DMS 273 treated with DMSO at 0.1 percent for 48 hours (cell line): ENCODE data around the gene ZNRD2.

ENCODE experiments used
- DNase-seq: peaks from one replicate; lab custom pipeline; 2025; lab: John Stamatoyannopoulos, UW

Gene ZNRD2

GRCh38 chr11:65573391-65574079 lies 3.3 kb downstream of the ZNRD2 start:
- no peak for DNase-seq

DNA sequence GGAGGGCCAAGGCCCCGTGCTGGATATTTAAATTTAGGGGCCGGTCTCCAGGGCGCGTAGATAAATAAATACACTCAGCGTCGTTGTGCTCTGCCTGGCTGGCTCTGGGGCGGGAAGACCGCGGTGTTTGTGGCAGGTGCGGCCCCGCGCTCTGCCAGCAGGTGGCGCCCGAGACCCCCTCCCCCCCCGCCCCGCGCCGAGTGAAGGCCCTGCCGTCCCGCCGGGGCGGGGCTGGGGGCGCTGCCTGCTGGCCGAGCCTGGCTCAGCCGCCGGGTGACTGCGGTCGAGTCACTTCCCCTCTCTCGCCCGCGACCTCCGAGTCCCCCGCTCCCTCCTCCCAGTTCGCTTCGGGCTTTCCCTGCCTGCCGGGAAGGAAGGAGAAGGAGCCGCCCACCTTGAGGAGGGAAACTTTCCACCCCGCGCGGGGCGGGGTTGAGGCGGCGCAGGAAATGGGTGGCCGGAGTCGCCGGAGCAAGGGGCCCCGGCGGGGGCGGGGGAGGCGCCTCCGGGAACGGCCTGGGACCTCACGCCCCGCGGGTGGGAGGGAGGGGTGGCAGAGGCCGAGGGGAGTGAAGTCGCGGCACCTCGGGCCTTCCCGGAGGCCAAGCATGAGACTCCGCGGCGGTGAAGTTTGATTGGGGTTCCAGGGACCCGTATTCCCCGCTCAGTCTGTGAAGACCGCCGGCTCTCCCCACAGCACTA lies 4.0 kb downstream of the ZNRD2 start:
- no peak for DNase-seq

GRCh38 chr11:65574811-65575567 lies 4.7 kb downstream of the ZNRD2 start:
- no peak for DNase-seq

- DNase-seq, result no peak
Measured at GRCh38 chr11:65575568-65576231, 5.4 kb downstream of the ZNRD2 start, which contains the start of gene EHBP1L1. EHBP1L1 (plus strand) TSS chr11:65576053; CDS start chr11:65576303, 250 bp downstream.

DNA sequence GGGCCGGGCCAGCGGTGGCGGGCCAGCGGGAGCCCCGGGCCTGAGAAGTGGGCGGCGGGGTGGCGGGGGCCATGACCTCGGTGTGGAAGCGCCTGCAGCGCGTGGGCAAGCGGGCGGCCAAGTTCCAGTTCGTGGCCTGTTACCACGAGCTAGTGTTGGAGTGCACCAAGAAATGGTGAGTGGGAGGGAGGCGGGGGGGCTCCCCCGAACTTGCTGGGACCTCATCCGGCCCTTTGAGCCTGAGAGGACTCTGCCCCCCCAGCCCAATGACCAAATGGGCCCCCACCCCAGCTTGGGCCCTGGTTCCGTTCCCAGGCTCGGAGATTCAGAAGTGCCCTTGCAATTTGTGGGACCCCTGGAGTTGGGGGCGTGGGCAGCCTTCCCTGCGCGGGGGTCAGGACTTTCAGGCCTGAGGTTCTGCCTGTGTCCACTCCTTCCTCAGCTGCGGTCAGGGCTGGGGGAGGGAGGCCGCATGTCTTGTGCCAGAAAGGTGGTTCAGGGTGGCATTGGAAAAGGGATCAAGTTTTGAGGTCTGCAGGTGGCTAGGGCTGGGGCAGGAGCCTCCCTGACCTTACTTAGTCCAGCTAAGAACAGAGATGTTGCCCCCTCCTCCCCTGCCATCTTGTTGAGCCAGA lies 6.1 kb downstream of the ZNRD2 start:
- no peak for DNase-seq

DNA sequence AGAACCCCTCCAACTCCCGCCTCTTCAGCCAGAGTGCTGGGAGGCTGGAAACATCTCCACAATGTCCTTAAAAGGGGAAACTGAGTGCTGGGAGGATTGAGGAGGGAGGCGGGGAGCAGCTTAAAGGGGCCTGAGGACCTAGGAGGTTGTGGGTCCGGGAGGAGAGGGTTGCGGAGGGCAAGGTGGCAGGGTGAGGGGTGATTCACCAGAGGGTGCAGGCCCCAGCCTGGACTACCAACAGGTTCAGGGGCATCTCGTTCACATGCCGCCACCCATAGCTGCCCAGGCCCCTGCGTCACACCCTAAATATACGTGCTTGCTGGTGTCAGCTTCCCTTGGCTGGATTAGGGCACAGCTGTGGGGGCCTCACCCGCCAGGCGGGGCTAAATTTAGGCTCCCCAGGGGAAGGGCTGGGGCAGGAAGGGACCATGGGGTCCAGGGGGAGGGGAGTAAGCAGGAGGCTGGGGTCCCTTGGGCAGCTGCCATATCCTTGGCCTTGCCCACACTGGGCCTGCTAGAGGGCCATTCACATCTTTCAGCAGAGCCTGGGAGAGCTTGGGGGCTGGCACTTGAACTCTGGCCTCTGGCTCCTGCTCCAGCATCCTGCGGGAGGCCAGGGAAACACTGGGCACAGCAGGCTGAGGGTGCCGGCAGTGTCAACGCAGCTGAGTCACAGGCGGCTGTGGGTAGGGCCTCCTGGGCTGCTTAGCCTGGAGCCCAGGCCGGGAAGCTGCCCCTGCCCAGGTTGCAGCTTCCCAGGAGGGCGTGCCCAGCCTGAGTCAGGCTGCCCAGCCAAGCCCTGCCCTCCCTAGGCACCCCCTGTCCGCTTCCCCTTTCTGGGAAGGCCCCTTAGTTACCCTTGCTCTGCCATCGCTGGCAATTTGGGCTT lies 6.8 kb downstream of the ZNRD2 start:
- no peak for DNase-seq

DNA sequence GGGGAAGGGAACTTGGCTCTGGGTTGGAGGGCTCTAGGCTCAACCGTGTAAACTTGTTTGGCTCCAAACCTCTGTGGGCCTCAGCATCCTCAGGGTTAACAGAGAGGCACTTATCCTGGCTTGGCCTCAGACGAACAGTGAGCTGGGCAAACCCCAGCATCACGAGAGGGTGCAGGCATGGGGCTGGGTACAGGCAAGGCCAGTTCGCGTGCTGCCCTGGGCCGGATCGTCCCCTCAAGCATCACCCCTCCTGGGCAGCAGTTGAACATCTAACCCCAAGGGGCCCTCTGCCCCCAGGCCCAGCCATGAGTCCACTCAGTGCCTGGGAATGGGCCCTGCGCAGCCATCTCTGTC lies 7.5 kb downstream of the ZNRD2 start:
- DNase-seq, result no peak

DNA sequence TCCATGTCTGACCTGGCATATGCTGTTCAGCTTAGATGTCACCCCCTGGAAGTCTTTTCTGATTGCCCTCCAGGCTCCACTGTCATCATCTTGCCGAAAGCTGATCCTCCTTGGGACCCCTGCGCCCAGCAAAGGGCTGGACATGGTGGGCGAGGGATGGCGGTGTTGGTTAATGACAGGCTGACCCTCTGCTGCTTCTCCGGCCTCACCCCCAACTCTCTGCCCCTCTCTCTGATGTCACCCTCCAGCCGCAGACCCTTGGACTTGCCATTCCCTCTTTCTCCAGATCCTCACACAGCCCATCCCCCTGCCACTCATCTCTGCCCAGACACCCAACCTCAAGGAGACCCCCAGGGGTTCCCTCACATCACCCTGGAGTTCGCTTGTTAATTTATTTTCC lies 7.9 kb downstream of the ZNRD2 start:
- no peak for DNase-seq

- no peak for DNase-seq
Measured at GRCh38 chr11:65578667-65579066, 8.4 kb downstream of the ZNRD2 start.

DNA sequence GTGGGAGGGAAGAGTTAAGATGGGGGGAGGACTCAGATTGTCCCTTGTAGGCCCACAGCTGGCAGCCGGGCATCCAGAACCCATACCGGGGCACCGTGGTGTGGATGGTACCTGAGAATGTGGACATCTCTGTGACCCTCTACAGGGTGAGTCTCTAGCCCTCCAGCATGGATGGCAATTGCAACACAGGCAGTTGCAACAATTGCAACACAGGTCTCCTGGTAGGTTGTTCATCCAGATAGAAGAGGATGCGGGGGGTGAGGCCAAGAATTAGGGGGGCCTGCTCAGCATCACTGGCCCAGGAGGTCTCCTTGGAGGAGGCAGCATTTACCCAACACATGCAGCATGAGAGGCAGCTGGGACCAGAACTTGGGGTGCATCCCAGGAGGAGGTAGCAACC lies 9.0 kb downstream of the ZNRD2 start:
- no peak for DNase-seq

GRCh38 chr11:65580031-65580692 lies 9.9 kb downstream of the ZNRD2 start:
- no peak for DNase-seq

GRCh38 chr11:65580756-65581155 lies 10.5 kb downstream of the ZNRD2 start:
- DNase-seq, result no peak

- no peak for DNase-seq
Measured at GRCh38 chr11:65581928-65582327, 11.7 kb downstream of the ZNRD2 start.

GRCh38 chr11:65583589-65583988 lies 13.3 kb downstream of the ZNRD2 start:
- no peak for DNase-seq

DNA sequence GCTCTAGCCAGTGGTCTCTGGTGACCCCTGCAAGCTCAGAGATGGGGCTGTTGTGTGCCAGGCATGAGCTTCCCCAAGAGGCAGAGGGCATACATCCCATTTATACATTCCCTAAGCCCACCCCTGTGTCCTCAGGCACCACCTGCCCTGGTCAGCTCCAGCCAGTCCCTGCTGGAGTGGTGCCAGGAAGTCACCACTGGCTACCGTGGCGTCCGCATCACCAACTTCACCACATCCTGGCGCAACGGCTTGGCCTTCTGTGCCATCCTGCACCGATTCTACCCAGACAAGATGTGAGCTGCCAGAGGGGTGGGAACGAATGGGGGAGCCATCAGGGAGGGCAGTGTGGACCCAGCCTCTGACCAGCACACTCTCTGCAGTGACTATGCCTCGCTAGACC lies 13.8 kb downstream of the ZNRD2 start:
- no peak for DNase-seq

DNA sequence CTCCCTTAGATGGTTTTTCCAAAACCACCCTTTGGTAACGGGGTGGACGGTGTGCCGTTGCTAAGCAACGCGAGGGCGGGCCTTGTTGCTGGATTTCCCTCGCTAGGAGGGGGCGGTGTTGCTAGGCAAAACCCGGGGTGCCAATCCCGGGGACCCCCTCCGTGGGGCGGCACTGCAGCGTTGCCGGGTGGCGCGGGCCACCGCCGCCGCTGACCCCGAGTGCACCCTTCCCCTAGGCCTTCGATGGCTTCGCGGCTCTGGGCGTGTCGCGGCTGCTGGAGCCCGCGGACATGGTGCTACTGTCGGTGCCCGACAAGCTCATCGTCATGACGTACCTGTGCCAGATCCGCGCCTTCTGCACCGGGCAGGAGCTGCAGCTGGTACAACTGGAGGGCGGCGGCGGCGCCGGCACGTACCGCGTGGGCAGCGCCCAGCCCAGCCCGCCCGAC lies 14.5 kb downstream of the ZNRD2 start:
- no peak for DNase-seq

GRCh38 chr11:65585396-65586246 lies 15.3 kb downstream of the ZNRD2 start:
- no peak for DNase-seq

- no peak for DNase-seq
Measured at GRCh38 chr11:65586247-65586630, 16.0 kb downstream of the ZNRD2 start.

- peak; percentile 76 for DNase-seq
Measured at GRCh38 chr11:65586676-65587075, 16.4 kb downstream of the ZNRD2 start.
